ENCODE results near the gene PDIA4. TPM values are rescaled to one million over a fixed set of nuclear protein-coding genes. Genes with fewer than 3 reads are reported as not detected.
"Not testable (repeated sequence)": the region's sequence is repeated elsewhere in the genome, so short reads cannot be mapped to it uniquely, and the experiment has no call there.

The PDIA4 gene
- total RNA-seq, 1 experiment from 2014 or later: 71.3 TPM

- DNase-seq: no peak
- H3K27me3 ChIP-seq (ENCODE audit: low read length): no peaks in the 10 kb centered on the region
- H2AFZ ChIP-seq (ENCODE audit: low read length): no peak overlapping the region
- H3K36me3 ChIP-seq (ENCODE audit: insufficient read depth, low read length): peaks cover 42% of the 10 kb centered on the region
- H3K4me3 ChIP-seq (ENCODE audit: low read length): no peak overlapping the region
- no peak overlapping the region for H3K27ac ChIP-seq (ENCODE audit: low read length)
- H4K20me1 ChIP-seq (ENCODE audit: insufficient read depth, low read depth, low read length): 0 out of 2 replicates have a peak, but pooled peaks cover 11% of the 10 kb centered on the region
- no peak overlapping the region for H3K9ac ChIP-seq (ENCODE audit: low read length)
- H3K4me2 ChIP-seq (ENCODE audit: low read depth, low read length, poor library complexity, severe bottlenecking): no peak overlapping the region
- H3K79me2 ChIP-seq (ENCODE audit: low read length): peaks cover 12% of the 10 kb centered on the region
- no peaks in the 10 kb centered on the region for H3K9me3 ChIP-seq (ENCODE audit: low read length)
- H3K9me2 ChIP-seq (replicated peaks; ENCODE audit: insufficient read depth, low read length): no peaks in the 10 kb centered on the region
- peaks cover 12% of the 10 kb centered on the region for H3K4me1 ChIP-seq (ENCODE audit: low read length)
Observed at GRCh38 chr7:149013876-149014275, 14.4 kb downstream of the PDIA4 start.

GRCh38 chr7:149012730-149013129 lies 15.6 kb downstream of the PDIA4 start:
- H3K4me1 ChIP-seq (ENCODE audit: low read length); H3K9me2 ChIP-seq (replicated peaks; ENCODE audit: insufficient read depth, low read length); H3K4me2 ChIP-seq (ENCODE audit: low read depth, low read length, poor library complexity, severe bottlenecking); H3K9me3 ChIP-seq (ENCODE audit: low read length); H3K27ac ChIP-seq (ENCODE audit: low read length); H3K27me3 ChIP-seq (ENCODE audit: low read length); H3K4me3 ChIP-seq (ENCODE audit: low read length); DNase-seq; H2AFZ ChIP-seq (ENCODE audit: low read length); H3K9ac ChIP-seq (ENCODE audit: low read length): not testable (repeated sequence)
- H3K79me2 ChIP-seq (ENCODE audit: low read length): peaks cover 12% of the 10 kb centered on the region
- H4K20me1 ChIP-seq (ENCODE audit: insufficient read depth, low read depth, low read length): 0 out of 2 replicates have a peak, but pooled peaks cover 11% of the 10 kb centered on the region
- peaks cover 41% of the 10 kb centered on the region for H3K36me3 ChIP-seq (ENCODE audit: insufficient read depth, low read length)

- no peak overlapping the region for H3K27ac ChIP-seq (ENCODE audit: low read length)
- H3K27me3 ChIP-seq (ENCODE audit: low read length): no peaks in the 10 kb centered on the region
- no peak overlapping the region for H3K4me3 ChIP-seq (ENCODE audit: low read length)
- no peak overlapping the region for H3K4me2 ChIP-seq (ENCODE audit: low read depth, low read length, poor library complexity, severe bottlenecking)
- no peaks in the 10 kb centered on the region for H3K4me1 ChIP-seq (ENCODE audit: low read length)
- no peaks in the 10 kb centered on the region for H3K9me2 ChIP-seq (replicated peaks; ENCODE audit: insufficient read depth, low read length)
- H3K36me3 ChIP-seq (ENCODE audit: insufficient read depth, low read length): peaks cover 36% of the 10 kb centered on the region
- H4K20me1 ChIP-seq (ENCODE audit: insufficient read depth, low read depth, low read length): 0 out of 2 replicates have a peak, but pooled peaks cover 11% of the 10 kb centered on the region
- no peak overlapping the region for H3K9ac ChIP-seq (ENCODE audit: low read length)
- DNase-seq: no peak
- no peak overlapping the region for H2AFZ ChIP-seq (ENCODE audit: low read length)
- H3K9me3 ChIP-seq (ENCODE audit: low read length): no peaks in the 10 kb centered on the region
- peaks cover 8% of the 10 kb centered on the region for H3K79me2 ChIP-seq (ENCODE audit: low read length)
Observed at GRCh38 chr7:149011491-149011890, 16.8 kb downstream of the PDIA4 start.

DNA sequence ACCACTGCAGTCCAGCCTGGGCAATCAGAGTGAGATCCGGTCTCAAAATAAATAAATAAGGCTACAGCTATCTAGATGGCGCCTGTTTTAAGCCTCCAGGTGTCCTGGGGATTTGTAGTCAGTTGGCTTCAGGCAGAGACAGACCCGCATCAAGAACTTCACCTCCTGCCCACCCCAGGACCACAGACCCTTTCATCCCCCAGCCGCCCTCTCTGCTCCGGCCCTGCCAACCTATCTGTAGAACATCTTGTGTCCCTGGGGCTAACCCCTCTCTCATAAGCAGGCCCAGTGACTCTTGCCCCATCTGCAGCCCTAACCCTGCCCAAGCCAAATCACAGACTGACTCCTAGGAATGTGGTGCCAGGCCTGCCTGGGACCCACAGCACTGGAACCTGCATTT lies 17.9 kb downstream of the PDIA4 start:
- Histone ChIP-seq H4K20me1 (ENCODE audit: insufficient read depth, low read depth, low read length) (peaks cover 14% of the 10 kb centered on the region; the same call in 1 of the 2 replicates), H2AFZ (ENCODE audit: low read length) (no peak overlapping the region), H3K9me3 (ENCODE audit: low read length) (no peaks in the 10 kb centered on the region), H3K79me2 (ENCODE audit: low read length) (peaks cover 8% of the 10 kb centered on the region; the same call in 1 of the 2 replicates), H3K9me2 (replicated peaks; ENCODE audit: insufficient read depth, low read length) (no peaks in the 10 kb centered on the region), H3K4me3 (ENCODE audit: low read length) (no peak overlapping the region), H3K27me3 (ENCODE audit: low read length) (no peaks in the 10 kb centered on the region), H3K36me3 (ENCODE audit: insufficient read depth, low read length) (peaks cover 28% of the 10 kb centered on the region), H3K27ac (ENCODE audit: low read length) (no peak overlapping the region), H3K4me2 (ENCODE audit: low read depth, low read length, poor library complexity, severe bottlenecking) (no peak overlapping the region), H3K4me1 (ENCODE audit: low read length) (no peaks in the 10 kb centered on the region), H3K9ac (ENCODE audit: low read length) (no peak overlapping the region)
- DNase-seq: no peak

DNA sequence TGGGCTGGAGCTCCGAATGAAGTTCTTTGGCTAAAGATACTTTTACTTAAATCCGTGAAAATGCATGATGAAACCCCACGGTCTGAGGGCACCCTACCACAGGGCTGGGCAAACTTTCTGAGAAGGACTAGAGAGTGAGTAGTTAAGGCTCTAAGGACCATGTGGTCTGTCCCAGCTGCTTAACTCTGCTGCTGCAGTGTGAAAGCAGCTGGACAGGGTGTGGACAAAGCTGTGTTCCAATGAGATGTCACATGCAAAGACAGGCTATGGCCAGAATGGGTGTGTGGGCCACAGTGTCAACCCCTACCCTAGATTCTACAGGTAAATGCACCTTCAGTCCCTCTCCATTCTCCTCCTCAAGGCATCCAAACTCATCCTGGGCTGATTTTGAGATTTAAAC lies 18.8 kb downstream of the PDIA4 start:
- peaks cover 33% of the 10 kb centered on the region for H3K36me3 ChIP-seq (ENCODE audit: insufficient read depth, low read length)
- peaks cover 17% of the 10 kb centered on the region; the same call in 1 of the 2 replicates for H4K20me1 ChIP-seq (ENCODE audit: insufficient read depth, low read depth, low read length)
- H3K4me1 ChIP-seq (ENCODE audit: low read length): no peaks in the 10 kb centered on the region
- H3K4me2 ChIP-seq (ENCODE audit: low read depth, low read length, poor library complexity, severe bottlenecking): no peak overlapping the region
- no peak overlapping the region for H3K4me3 ChIP-seq (ENCODE audit: low read length)
- H3K27me3 ChIP-seq (ENCODE audit: low read length): no peaks in the 10 kb centered on the region
- H3K9me2 ChIP-seq (replicated peaks; ENCODE audit: insufficient read depth, low read length): no peaks in the 10 kb centered on the region
- no peaks in the 10 kb centered on the region for H3K9me3 ChIP-seq (ENCODE audit: low read length)
- no peak overlapping the region for H2AFZ ChIP-seq (ENCODE audit: low read length)
- peaks cover 8% of the 10 kb centered on the region; the same call in 1 of the 2 replicates for H3K79me2 ChIP-seq (ENCODE audit: low read length)
- no peak overlapping the region for H3K9ac ChIP-seq (ENCODE audit: low read length)
- no peak overlapping the region for H3K27ac ChIP-seq (ENCODE audit: low read length)
- DNase-seq: no peak

DNA sequence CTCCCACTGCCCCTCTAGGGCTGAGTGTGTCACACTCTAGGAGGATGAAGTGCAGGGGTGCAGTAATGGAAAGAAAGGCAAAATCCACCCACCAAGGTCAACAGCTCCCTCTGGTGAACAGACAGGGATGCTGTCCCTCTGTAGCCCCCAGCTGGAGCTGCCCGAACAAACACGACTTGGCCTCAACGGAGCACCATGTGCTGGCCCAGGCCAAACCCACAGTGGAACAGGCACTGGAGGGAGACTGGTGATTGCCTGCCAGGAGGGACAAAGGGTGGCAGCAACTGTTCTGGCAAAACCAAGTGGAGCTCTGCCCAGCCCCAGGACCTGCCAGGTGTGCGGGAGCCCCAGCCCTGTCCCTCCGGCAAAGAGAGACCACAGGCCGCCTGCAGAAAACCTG lies 20.7 kb downstream of the PDIA4 start:
- peaks cover 3% of the 10 kb centered on the region; the same call in 1 of the 2 replicates for H3K79me2 ChIP-seq (ENCODE audit: low read length)
- peaks cover 23% of the 10 kb centered on the region; the same call in 1 of the 2 replicates for H4K20me1 ChIP-seq (ENCODE audit: insufficient read depth, low read depth, low read length)
- H3K36me3 ChIP-seq (ENCODE audit: insufficient read depth, low read length): peaks cover 36% of the 10 kb centered on the region
- no peak overlapping the region for H3K27ac ChIP-seq (ENCODE audit: low read length)
- H3K4me1 ChIP-seq (ENCODE audit: low read length): no peaks in the 10 kb centered on the region
- no peaks in the 10 kb centered on the region for H3K9me3 ChIP-seq (ENCODE audit: low read length)
- peak; percentile 54 for DNase-seq
- H3K9me2 ChIP-seq (replicated peaks; ENCODE audit: insufficient read depth, low read length): no peaks in the 10 kb centered on the region
- no peaks in the 10 kb centered on the region for H3K27me3 ChIP-seq (ENCODE audit: low read length)
- no peak overlapping the region for H3K4me3 ChIP-seq (ENCODE audit: low read length)
- no peak overlapping the region for H2AFZ ChIP-seq (ENCODE audit: low read length)
- no peak overlapping the region for H3K9ac ChIP-seq (ENCODE audit: low read length)
- no peak overlapping the region for H3K4me2 ChIP-seq (ENCODE audit: low read depth, low read length, poor library complexity, severe bottlenecking)

DNA sequence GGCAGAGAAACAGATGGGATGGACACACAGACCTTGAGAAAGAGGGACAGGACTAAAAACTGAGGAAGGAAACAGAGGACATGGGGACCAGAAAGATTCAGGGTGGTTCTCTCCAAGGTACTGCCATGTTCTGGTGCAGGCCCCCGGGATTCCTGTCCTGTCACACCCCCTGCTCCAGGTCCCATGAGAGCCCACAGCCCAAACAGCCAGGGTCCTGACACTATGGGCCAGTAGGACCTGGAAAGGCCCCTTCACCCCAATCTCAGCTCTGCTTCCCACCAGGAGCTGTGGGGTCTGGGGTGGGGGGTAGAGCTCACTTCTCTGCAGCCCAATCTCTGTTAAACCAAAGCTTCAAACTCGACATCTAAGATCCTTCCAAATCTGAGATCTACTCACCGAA lies 21.2 kb downstream of the PDIA4 start:
- Histone ChIP-seq H3K27ac (ENCODE audit: low read length) (no peak overlapping the region), H4K20me1 (ENCODE audit: insufficient read depth, low read depth, low read length) (peaks cover 24% of the 10 kb centered on the region; the same call in 1 of the 2 replicates), H3K9me2 (replicated peaks; ENCODE audit: insufficient read depth, low read length) (no peaks in the 10 kb centered on the region), H2AFZ (ENCODE audit: low read length) (no peak overlapping the region), H3K9ac (ENCODE audit: low read length) (no peak overlapping the region), H3K79me2 (ENCODE audit: low read length) (peaks cover 3% of the 10 kb centered on the region; the same call in 1 of the 2 replicates), H3K27me3 (ENCODE audit: low read length) (no peaks in the 10 kb centered on the region), H3K4me1 (ENCODE audit: low read length) (no peaks in the 10 kb centered on the region), H3K9me3 (ENCODE audit: low read length) (no peaks in the 10 kb centered on the region), H3K4me2 (ENCODE audit: low read depth, low read length, poor library complexity, severe bottlenecking) (no peak overlapping the region), H3K36me3 (ENCODE audit: insufficient read depth, low read length) (peaks cover 38% of the 10 kb centered on the region), H3K4me3 (ENCODE audit: low read length) (no peak overlapping the region)
- no peak for DNase-seq

- no peaks in the 10 kb centered on the region for H3K9me2 ChIP-seq (replicated peaks; ENCODE audit: insufficient read depth, low read length)
- H2AFZ ChIP-seq (ENCODE audit: low read length): no peak overlapping the region
- no peak for DNase-seq
- H3K4me3 ChIP-seq (ENCODE audit: low read length): no peak overlapping the region
- H3K79me2 ChIP-seq (ENCODE audit: low read length): peaks cover 3% of the 10 kb centered on the region; the same call in 1 of the 2 replicates
- H3K4me1 ChIP-seq (ENCODE audit: low read length): no peaks in the 10 kb centered on the region
- H3K27me3 ChIP-seq (ENCODE audit: low read length): no peaks in the 10 kb centered on the region
- H3K36me3 ChIP-seq (ENCODE audit: insufficient read depth, low read length): peaks cover 34% of the 10 kb centered on the region
- peaks cover 26% of the 10 kb centered on the region; the same call in 1 of the 2 replicates for H4K20me1 ChIP-seq (ENCODE audit: insufficient read depth, low read depth, low read length)
- H3K9me3 ChIP-seq (ENCODE audit: low read length): no peaks in the 10 kb centered on the region
- no peak overlapping the region for H3K27ac ChIP-seq (ENCODE audit: low read length)
- no peak overlapping the region for H3K9ac ChIP-seq (ENCODE audit: low read length)
- no peak overlapping the region for H3K4me2 ChIP-seq (ENCODE audit: low read depth, low read length, poor library complexity, severe bottlenecking)
Observed at GRCh38 chr7:149006345-149006725, 22.0 kb downstream of the PDIA4 start.

Data from Karpas-422 (cell line).